Spinal cord (tissue), 10 donors: ENCODE data around the gene FAM193B. TPM values are rescaled to one million over a fixed set of nuclear protein-coding genes. Genes with fewer than 3 reads are reported as not detected.

Source experiments
- DNase-seq, 6 donors: peaks; one replicate each; pipeline versions ENCODE4 v3.0.0 to v3.0.0-alpha.2; 2013 to 2015; ENCODE audit warnings: low spot score in 6 of 6, low read depth in 4 of 6
- H3K27ac ChIP-seq: one replicate; pipeline ENCODE4 v1.5.1; 2013; ENCODE audit warnings: low read depth, low read length, control low read depth
- H3K27me3 ChIP-seq: one replicate; pipeline ENCODE4 v1.6.1; 2013; ENCODE audit warnings: low read length; ENCODE audit not compliant: control insufficient read depth, insufficient read depth
- H3K36me3 ChIP-seq: one replicate; pipeline ENCODE4 v1.6.1; 2013; ENCODE audit warnings: low read length; ENCODE audit not compliant: control insufficient read depth, insufficient read depth
- H3K4me1 ChIP-seq: one replicate; pipeline ENCODE4 v1.6.1; 2013; ENCODE audit warnings: low read length; ENCODE audit not compliant: control insufficient read depth, insufficient read depth
- H3K4me3 ChIP-seq: one replicate; pipeline ENCODE4 v1.5.1; 2013; ENCODE audit warnings: low read depth, low read length, control low read depth
- H3K9me3 ChIP-seq: one replicate; pipeline ENCODE4 v1.6.1; 2013; ENCODE audit warnings: low read length; ENCODE audit not compliant: control insufficient read depth, insufficient read depth
- WGBS: methylation state at CpG from one replicate; pipeline ENCODE4 v1.1.5; 2013; ENCODE audit warnings: missing lambda C conversion rate; ENCODE audit not compliant: insufficient coverage; 5-methylcytosine and 5-hydroxymethylcytosine counted together
- polyA plus RNA-seq, 2 donors: library from polyadenylated mRNA; unstranded; fragments of 120-200 nt; gene quantifications; one replicate each; pipeline ENCODE4 v1.2.1, GENCODE V29; 2013; ENCODE audit not compliant: insufficient read length in 2 of 2
- total RNA-seq, 2 donors: library from RNA; depleted of rRNA in 1 of 2; stranded (reverse); fragments of 120-200 nt in 1 of 2; fragments of >200 nt in 1 of 2; gene quantifications; one replicate each; pipeline versions ENCODE4 v1.2.3 to v1.2.4, GENCODE V29; 2013 to 2014
- donor health status: healthy.

Gene FAM193B
- total and polyA plus RNA-seq, 4 donors = 21.6 to 115 (median 75.4) TPM

GRCh38 chr5:177484902-177485549, 69.3 kb downstream of the FAM193B start:
- Histone ChIP-seq H3K9me3 (no peaks in the 10 kb centered on the region), H3K36me3 (peaks cover 67% of the 10 kb centered on the region), H3K4me3 (no peak overlapping the region), H3K27ac (peak overlapping the region; percentile 15), H3K27me3 (no peaks in the 10 kb centered on the region), H3K4me1 (peaks cover 14% of the 10 kb centered on the region)
- DNase-seq = no peak
- 73% methylated on average over 13 of the region's 13 CpGs for WGBS

DNA sequence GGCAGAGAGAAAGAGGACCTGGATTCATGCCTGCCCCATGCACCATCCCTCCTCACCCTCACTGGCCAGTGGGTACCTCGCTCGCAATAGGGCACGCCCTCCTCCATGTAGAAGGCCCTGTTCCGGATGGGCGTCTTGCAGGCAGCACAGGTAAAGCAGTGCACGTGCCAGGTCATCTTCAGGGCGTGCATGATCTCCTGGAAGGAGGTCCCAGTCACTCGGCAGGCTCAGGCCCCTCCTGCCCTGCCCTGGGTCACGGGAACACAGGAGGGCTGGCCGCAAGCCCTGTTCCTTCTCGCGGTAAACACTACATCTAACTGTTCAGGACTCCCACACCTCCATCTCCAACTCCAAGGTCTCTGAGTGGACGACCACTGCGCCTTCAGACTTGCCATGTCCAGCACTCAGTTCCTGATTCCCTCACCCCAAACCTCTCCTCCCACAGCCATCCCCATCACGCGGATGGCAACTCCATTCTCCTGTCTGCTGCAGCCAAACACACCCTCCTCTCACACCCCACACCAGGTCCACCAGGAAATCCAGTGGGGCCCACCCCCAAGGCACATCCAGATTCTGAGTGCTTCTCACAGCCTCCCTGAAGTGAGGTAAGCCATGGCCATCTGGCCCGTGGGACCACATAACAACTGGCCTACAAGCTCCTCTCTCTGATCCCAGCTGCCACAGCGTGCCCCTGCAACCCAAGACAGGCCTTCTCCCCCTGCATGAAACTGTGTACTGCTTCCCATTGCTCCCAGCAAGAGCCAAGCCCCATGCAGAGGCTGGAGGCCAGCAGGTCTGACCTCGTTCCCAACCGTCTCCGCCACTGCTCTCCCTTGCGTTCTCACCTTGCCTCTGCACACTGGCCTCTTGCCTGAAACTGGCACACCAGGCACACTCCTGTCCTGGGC, 70.1 kb downstream of the FAM193B start:
- H3K9me3 ChIP-seq = no peaks in the 10 kb centered on the region
- H3K27ac ChIP-seq = no peak overlapping the region
- peaks cover 60% of the 10 kb centered on the region for H3K36me3 ChIP-seq
- 84% methylated on average over 22 of the region's 22 CpGs for WGBS
- no peak overlapping the region for H3K4me3 ChIP-seq
- DNase-seq = no peak
- H3K27me3 ChIP-seq = no peaks in the 10 kb centered on the region
- peaks cover 16% of the 10 kb centered on the region for H3K4me1 ChIP-seq

- no peak overlapping the region for H3K27ac ChIP-seq
- H3K4me3 ChIP-seq = no peak overlapping the region
- no peak for DNase-seq
- H3K36me3 ChIP-seq = peaks cover 52% of the 10 kb centered on the region
- peaks cover 21% of the 10 kb centered on the region for H3K4me1 ChIP-seq
- 95% methylated on average over 5 of the region's 9 CpGs for WGBS
- H3K9me3 ChIP-seq = no peaks in the 10 kb centered on the region
- no peaks in the 10 kb centered on the region for H3K27me3 ChIP-seq
These were observed 71.3 kb downstream of the FAM193B start for GRCh38 chr5:177483042-177483441.

- Histone ChIP-seq H3K27me3 (no peaks in the 10 kb centered on the region), H3K36me3 (peaks cover 46% of the 10 kb centered on the region), H3K9me3 (no peaks in the 10 kb centered on the region), H3K27ac (no peak overlapping the region), H3K4me3 (no peak overlapping the region), H3K4me1 (peaks cover 24% of the 10 kb centered on the region)
- WGBS = 85% methylated on average over 10 of the region's 10 CpGs
- no peak for DNase-seq
These were observed 72.0 kb downstream of the FAM193B start for GRCh38 chr5:177482359-177482795.

DNA sequence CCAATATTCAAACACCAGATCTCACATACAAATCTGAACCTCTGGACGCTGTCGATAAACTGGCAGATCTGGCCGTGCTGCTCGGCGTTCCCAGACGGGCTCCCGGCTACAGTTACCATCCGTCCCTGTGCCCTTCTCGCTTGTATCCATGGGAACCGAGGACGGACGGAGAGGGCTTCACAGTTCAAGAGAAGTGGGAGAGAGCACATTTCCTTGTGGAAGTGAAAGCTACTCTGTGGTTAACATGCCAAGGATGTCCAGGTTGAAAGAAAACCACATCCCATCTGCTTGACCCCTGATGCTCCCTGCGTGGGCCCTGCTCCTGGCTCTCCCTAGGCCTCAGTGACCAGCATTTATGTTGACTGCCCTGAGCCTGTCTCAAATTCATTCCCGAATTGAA, 74.6 kb downstream of the FAM193B start:
- H3K27ac ChIP-seq = no peak overlapping the region
- WGBS = 20% methylated on average over 14 of the region's 14 CpGs

GRCh38 chr5:177478711-177479646, 75.4 kb downstream of the FAM193B start:
- 55% methylated on average over 16 of the region's 18 CpGs for WGBS
- H3K4me3 ChIP-seq = no peak overlapping the region
- peaks cover 29% of the 10 kb centered on the region for H3K4me1 ChIP-seq
- H3K27ac ChIP-seq = peak overlapping the region; percentile 71
- no peak for DNase-seq
- H3K27me3 ChIP-seq = no peaks in the 10 kb centered on the region
- peaks cover 25% of the 10 kb centered on the region for H3K36me3 ChIP-seq
- H3K9me3 ChIP-seq = no peaks in the 10 kb centered on the region

More for the DNA sequence above, 74.6 kb downstream of the FAM193B start:
- DNase-seq = peak in 2 of 6 donors; percentile 42 to 53
- Histone ChIP-seq H3K4me1 (peaks cover 24% of the 10 kb centered on the region), H3K4me3 (no peak overlapping the region), H3K9me3 (no peaks in the 10 kb centered on the region), H3K36me3 (peaks cover 33% of the 10 kb centered on the region), H3K27me3 (no peaks in the 10 kb centered on the region)

- Histone ChIP-seq H3K4me3 (no peak overlapping the region), H3K9me3 (no peaks in the 10 kb centered on the region), H3K4me1 (peaks cover 31% of the 10 kb centered on the region), H3K27ac (no peak overlapping the region), H3K27me3 (no peaks in the 10 kb centered on the region), H3K36me3 (peaks cover 14% of the 10 kb centered on the region)
- no peak for DNase-seq
- WGBS = 86% methylated on average over 10 of the region's 13 CpGs
These were observed 76.5 kb downstream of the FAM193B start for GRCh38 chr5:177477701-177478477.

- H3K27ac ChIP-seq = no peak overlapping the region
- H3K36me3 ChIP-seq = peaks cover 16% of the 10 kb centered on the region
- H3K9me3 ChIP-seq = no peaks in the 10 kb centered on the region
- no peak overlapping the region for H3K4me3 ChIP-seq
- peaks cover 41% of the 10 kb centered on the region for H3K4me1 ChIP-seq
- WGBS = 87% methylated on average over 16 of the region's 18 CpGs
- H3K27me3 ChIP-seq = no peaks in the 10 kb centered on the region
- no peak for DNase-seq
These were observed 77.7 kb downstream of the FAM193B start for GRCh38 chr5:177476531-177477233.
